GM12801 (cell line): ENCODE data around the gene EGF.

Source experiments
- CTCF ChIP-seq: IDR thresholded peaks from one replicate; pipeline ENCODE4 v1.5.1; 2011; ENCODE audit warnings: control low read depth; ENCODE audit not compliant: insufficient read length; ENCODE audit errors: extremely low read depth

The EGF gene

GRCh38 chr4:110003401-110004187 lies 90.9 kb downstream of the EGF start:
- TF ChIP-seq CTCF, result no peak

GRCh38 chr4:110004556-110004955 lies 91.9 kb downstream of the EGF start:
- TF ChIP-seq CTCF, result no peak

- TF ChIP-seq CTCF, result no peak
These were observed 92.9 kb downstream of the EGF start for GRCh38 chr4:110005461-110006056.

- no peak for TF ChIP-seq CTCF
These were observed 94.5 kb downstream of the EGF start for GRCh38 chr4:110007217-110007616.

- TF ChIP-seq CTCF, result no peak
These were observed 95.9 kb downstream of the EGF start for GRCh38 chr4:110008540-110008939.

GRCh38 chr4:110009550-110009949 lies 96.9 kb downstream of the EGF start:
- TF ChIP-seq CTCF, result no peak

- TF ChIP-seq CTCF, result no peak
These were observed 98.1 kb downstream of the EGF start for GRCh38 chr4:110010797-110011196.
